HCT116 (cell line): ENCODE data around the gene TREM2. TPM values are rescaled to one million over a fixed set of nuclear protein-coding genes. Genes with fewer than 3 reads are reported as not detected.

ENCODE experiments used
- ATAC-seq: fragments of 200-7000 bp; cut with Tn5 transposase; 2 replicates; pipeline ENCODE4 v1.9.1; 2020; ENCODE audit warnings: mild to moderate bottlenecking, moderate library complexity
- BruUV-seq: library from RNA; stranded (reverse); fragments of 400-500 nt; replicated peaks from 2 replicates; lab custom pipeline; 2021; lab: Mats Ljungman, UMichigan
- CTCF ChIA-PET: fragments of 300-600 bp; sonication (Branson Sonifier 250); formaldehyde crosslinking; loops from one replicate; lab custom pipeline; 2021; ENCODE audit warnings: antibody characterized with exemption; lab: Charles Lee
- POLR2A ChIA-PET: fragments of 300-600, 350-600 bp; sonication (Branson Sonifier 250); formaldehyde crosslinking; loops from one replicate; lab custom pipeline; 2021; ENCODE audit warnings: antibody characterized with exemption; lab: Charles Lee
- RAD21 ChIA-PET, 2 experiments: fragments of 300-600 bp; sonication (Branson Sonifier 250); formaldehyde crosslinking; loops; one replicate each; lab custom pipeline; 2023; ENCODE audit warnings: low total read pairs in 2 of 2; ENCODE audit not compliant: uncharacterized antibody in 2 of 2, unreplicated experiment in 2 of 2, low non-redundant PET in 1 of 2; lab: Charles Lee
- DNase-seq: peaks from one replicate; pipeline ENCODE4 v3.0.0-alpha.2; 2010; ENCODE audit warnings: low read depth, low spot score
- H2AFZ ChIP-seq: fragments of 200-600 bp; shearing (Covaris generic), sonication (generic); 2 replicates; pipeline ENCODE4 v1.6.1; 2017; ENCODE audit warnings: low read depth, mixed run types, mixed read lengths, antibody characterized with exemption, low read length; ENCODE audit not compliant: poor library complexity, severe bottlenecking
- H3K27ac ChIP-seq: 2 replicates; pipeline ENCODE4 v1.5.1; 2012; ENCODE audit warnings: low read depth, low read length
- H3K27me3 ChIP-seq: fragments of 200-600 bp; sonication (generic); 2 replicates; pipeline ENCODE4 v1.6.1; 2016; ENCODE audit warnings: mixed run types, low read length, mixed read lengths; ENCODE audit not compliant: insufficient read depth
- H3K36me3 ChIP-seq, 2 experiments: fragments of 200-500 bp in 1 of 2; fragments of 200-600 bp in 1 of 2; sonication (Bioruptor generic) in 1 of 2; sonication (generic) in 1 of 2; 2 replicates each; pipeline versions ENCODE4 v1.5.1 to v1.6.1; 2014 to 2016; ENCODE audit warnings: low read length in 2 of 2, inconsistent platforms in 1 of 2, mixed read lengths in 1 of 2, mixed run types in 1 of 2; ENCODE audit not compliant: insufficient read depth in 2 of 2, control insufficient read depth in 1 of 2
- H3K4me1 ChIP-seq, 2 experiments: fragments of 200-600 bp in 1 of 2; sonication (generic) in 1 of 2; 2 replicates each; pipeline versions ENCODE4 v1.5.1 to v1.6.1; 2012 to 2017; ENCODE audit warnings: low read length in 2 of 2, inconsistent platforms in 1 of 2, mild to moderate bottlenecking in 1 of 2, mixed read lengths in 1 of 2, mixed run types in 1 of 2, moderate library complexity in 1 of 2; ENCODE audit not compliant: insufficient read depth in 2 of 2, control insufficient read depth in 1 of 2
- H3K4me2 ChIP-seq: fragments of 200-600 bp; sonication (generic); 2 replicates; pipeline ENCODE4 v1.6.1; 2017; ENCODE audit warnings: mixed run types, low read length, mixed read lengths
- H3K4me3 ChIP-seq, 2 experiments: fragments of 200-600 bp in 1 of 2; sonication (generic) in 1 of 2; replicated peaks in 1 of 2; 2 replicates each; pipeline ENCODE4 v1.5.1; 2011 to 2016; ENCODE audit warnings: low read length in 2 of 2, control low read depth in 1 of 2, low read depth in 1 of 2, mild to moderate bottlenecking in 1 of 2, mixed read lengths in 1 of 2, mixed run types in 1 of 2
- H3K79me2 ChIP-seq: fragments of 200-600 bp; sonication (generic); 2 replicates; pipeline ENCODE4 v1.6.1; 2017; ENCODE audit warnings: mild to moderate bottlenecking, mixed run types, low read length, moderate library complexity, mixed read lengths; ENCODE audit not compliant: insufficient read depth
- H3K9ac ChIP-seq: fragments of 200-600 bp; sonication (generic); 2 replicates; pipeline ENCODE4 v1.6.1; 2016; ENCODE audit warnings: low read length, mixed read lengths
- H3K9me2 ChIP-seq: fragments of 200-600 bp; sonication (generic), shearing (Covaris generic); 2 replicates; pipeline ENCODE4 v1.6.1; 2017; ENCODE audit warnings: mixed run types, mild to moderate bottlenecking, moderate library complexity; ENCODE audit not compliant: insufficient read depth
- H3K9me3 ChIP-seq, 2 experiments: fragments of 200-500 bp in 1 of 2; fragments of 200-600 bp in 1 of 2; sonication (Bioruptor generic) in 1 of 2; sonication (generic) in 1 of 2; 2 replicates each; pipeline ENCODE4 v1.6.1; 2014 to 2017; ENCODE audit warnings: low read length in 2 of 2, mixed read lengths in 2 of 2, inconsistent platforms in 1 of 2, low read depth in 1 of 2, mild to moderate bottlenecking in 1 of 2, mixed run types in 1 of 2, moderate library complexity in 1 of 2; ENCODE audit not compliant: control insufficient read depth in 1 of 2, insufficient read depth in 1 of 2
- H4K20me1 ChIP-seq: fragments of 200-600 bp; sonication (generic), shearing (Covaris generic); 2 replicates; pipeline ENCODE4 v1.6.1; 2017; ENCODE audit warnings: mixed run types, mild to moderate bottlenecking, moderate library complexity; ENCODE audit not compliant: insufficient read depth
- ATF3 ChIP-seq: IDR thresholded peaks from 2 replicates; pipeline ENCODE4 v1.6.1; 2012
- CBX3 ChIP-seq: IDR thresholded peaks from 2 replicates; pipeline ENCODE4 v1.6.1; 2012; ENCODE audit warnings: low read depth
- CEBPB ChIP-seq: IDR thresholded peaks from 2 replicates; pipeline ENCODE4 v1.6.1; 2012; ENCODE audit warnings: low read depth
- CTCF ChIP-seq, 3 experiments: fragments of 200-600 bp in 1 of 3; sonication (generic) in 1 of 3; IDR thresholded peaks in 2 of 3; conservative IDR thresholded peaks in 1 of 3; 2 replicates each; pipeline ENCODE4 v1.5.1; 2012 to 2017; ENCODE audit warnings: low read depth in 2 of 3, low read length in 2 of 3, antibody characterized with exemption in 1 of 3, borderline replicate concordance in 1 of 3, control low read depth in 1 of 3, mild to moderate bottlenecking in 1 of 3, mixed read lengths in 1 of 3, mixed run types in 1 of 3, moderate library complexity in 1 of 3; ENCODE audit not compliant: insufficient read depth in 1 of 3
- ELF1 ChIP-seq: IDR thresholded peaks from 2 replicates; pipeline ENCODE4 v1.6.1; 2012; ENCODE audit warnings: low read depth, borderline replicate concordance
- EZH2 ChIP-seq: fragments of 200-600 bp; sonication (generic); IDR thresholded peaks from 2 replicates; pipeline ENCODE4 v1.6.1; 2017; ENCODE audit warnings: antibody characterized with exemption, mixed run types
- EZH2phosphoT487 ChIP-seq: fragments of 200-600 bp; IDR thresholded peaks from 2 replicates; pipeline ENCODE4 v1.6.1; 2018; ENCODE audit warnings: antibody characterized with exemption, borderline replicate concordance
- POLR2A ChIP-seq: IDR thresholded peaks from 2 replicates; pipeline ENCODE4 v1.7.0; 2011; ENCODE audit warnings: borderline replicate concordance; ENCODE audit not compliant: insufficient read depth, insufficient read length; ENCODE audit errors: extremely low read depth
- POLR2AphosphoS5 ChIP-seq: IDR thresholded peaks from 2 replicates; pipeline ENCODE4 v1.6.1; 2011; ENCODE audit warnings: mild to moderate bottlenecking, low read depth, low read length, moderate library complexity
- RAD21 ChIP-seq: IDR thresholded peaks from 2 replicates; pipeline ENCODE4 v1.6.1; 2012; ENCODE audit warnings: low read depth, mild to moderate bottlenecking
- REST ChIP-seq: IDR thresholded peaks from 2 replicates; pipeline ENCODE4 v1.6.1; 2012; ENCODE audit warnings: low read depth
- SIN3A ChIP-seq: IDR thresholded peaks from 2 replicates; pipeline ENCODE4 v1.6.1; 2012; ENCODE audit warnings: low read depth
- TCF7L2 ChIP-seq: IDR thresholded peaks from 2 replicates; pipeline ENCODE4 v1.7.0; 2011; ENCODE audit warnings: borderline replicate concordance, inconsistent platforms; ENCODE audit not compliant: insufficient read depth, insufficient read length; ENCODE audit errors: extremely low read depth
- ZFX ChIP-seq: fragments of 450-650 bp; IDR thresholded peaks from 2 replicates; pipeline ENCODE4 v1.6.1; 2017
- intact Hi-C: fragments of 100-400 bp; cut with micrococcal nuclease; formaldehyde crosslinking; loops from 2 replicates; pipeline ENCODE4 v1.10.0; 2022
- total RNA-seq: library from RNA; stranded (reverse); gene quantifications from one replicate; pipeline ENCODE4 v1.2.1, GENCODE V29; 2021; ENCODE audit not compliant: unreplicated experiment

TREM2 gene
- total RNA-seq, 1 experiment from 2014 or later: not detected

GRCh38 chr6:41155132-41155805 lies 7.6 kb downstream of the TREM2 start:
- H2AFZ ChIP-seq: no peak overlapping the region
- CTCF ChIA-PET: no interaction called here
- POLR2A ChIA-PET: no interaction called here
- no peak overlapping the region for H3K9ac ChIP-seq
- H3K27me3 ChIP-seq: peaks cover 11% of the 10 kb centered on the region; the same call in 1 of the 2 replicates
- H3K4me3 ChIP-seq: no peak overlapping the region
- H3K4me2 ChIP-seq: no peak overlapping the region
- no peaks in the 10 kb centered on the region for H3K79me2 ChIP-seq
- H3K9me3 ChIP-seq: no peaks in the 10 kb centered on the region
- BruUV-seq: no TSS peak
- ATAC-seq (no peak), DNase-seq (no peak)
- no peaks in the 10 kb centered on the region for H4K20me1 ChIP-seq
- no peak overlapping the region for H3K27ac ChIP-seq
- H3K4me1 ChIP-seq: no peaks in the 10 kb centered on the region
- TF ChIP-seq ELF1: no peak
- no peak for TF ChIP-seq POLR2A
- no peak for TF ChIP-seq RAD21
- TF ChIP-seq EZH2phosphoT487: no peak
- no peak for TF ChIP-seq POLR2AphosphoS5
- no peak for TF ChIP-seq CEBPB
- no peak for TF ChIP-seq SIN3A
- TF ChIP-seq ZFX: no peak
- no peak for TF ChIP-seq CBX3
- no peaks in the 10 kb centered on the region for H3K9me2 ChIP-seq
- no peaks in the 10 kb centered on the region for H3K36me3 ChIP-seq
- intact Hi-C loops: no loop called here
- RAD21 ChIA-PET: no interaction called here

- intact Hi-C loops: no loop called here
- ChIA-PET RAD21 (no interaction called here), POLR2A (no interaction called here), CTCF (no interaction called here)
- DNase-seq: no peak
- Histone ChIP-seq H3K27ac (no peak within 1 kb of the TSS), H3K4me2 (no peak within 1 kb of the TSS), H3K27me3 (peaks cover 11% of the 10 kb centered on the region; the same call in 1 of the 2 replicates), H3K9ac (no peak within 1 kb of the TSS), H4K20me1 (no peaks in the 10 kb centered on the region), H3K9me3 (no peaks in the 10 kb centered on the region), H3K79me2 (no peaks in the 10 kb centered on the region), H2AFZ (no peak within 1 kb of the TSS), H3K9me2 (no peaks in the 10 kb centered on the region), H3K4me3 (no peak within 1 kb of the TSS), H3K36me3 (no peaks in the 10 kb centered on the region), H3K4me1 (no peaks in the 10 kb centered on the region)
- BruUV-seq: no TSS peak
- ATAC-seq: no peak
- TF ChIP-seq CTCF (IDR thresholded peaks at IDR 0.05 in 2 of 3, conservative IDR thresholded peaks at IDR 0.05 in 1 of 3; ENCODE audit: borderline replicate concordance in 1 of 3, insufficient read depth in 1 of 3, low read depth in 2 of 3, low read length in 2 of 3) (no peak), EZH2 (no peak), TCF7L2 (no peak), REST (no peak), ELF1 (no peak), ATF3 (no peak), RAD21 (no peak)
These were observed 8.8 kb downstream of the TREM2 start, which contains the start of gene TREML1 for GRCh38 chr6:41153992-41154625. Gene TREML1 (minus strand): TSS chr6:41154347. CDS start chr6:41154288, 59 bp downstream.
